Stomach (tissue), 9 donors: ENCODE results near the gene CPN2. TPM values are rescaled to one million over a fixed set of nuclear protein-coding genes. Genes with fewer than 3 reads are reported as not detected.

Experiments used
- DNase-seq, 2 donors: peaks; one replicate each; pipeline versions ENCODE4 v3.0.0 to v3.0.0-alpha.2; 2013 to 2019
- H3K27ac ChIP-seq, 5 donors: fragments of 200-600 bp in 4 of 5; sonication (generic) in 4 of 5; one replicate each; pipeline ENCODE4 v1.5.1; 2013 to 2019; ENCODE audit warnings: mild to moderate bottlenecking in 1 of 5, moderate library complexity in 1 of 5
- H3K27me3 ChIP-seq, 3 donors: fragments of 200-600 bp; sonication (generic); one replicate each; pipeline ENCODE4 v1.5.1; 2017 to 2019; ENCODE audit warnings: mixed run types in 1 of 3
- H3K36me3 ChIP-seq, 4 donors: fragments of 200-600 bp; sonication (generic); 1 replicate in 3 of 4; 2 replicates in 1 of 4; pipeline ENCODE4 v1.5.1; 2016 to 2019
- H3K4me1 ChIP-seq, 4 donors: fragments of 200-600 bp; sonication (generic); one replicate each; pipeline ENCODE4 v1.5.1; 2016 to 2019
- H3K4me3 ChIP-seq, 4 donors: fragments of 200-600 bp; sonication (generic) in 3 of 4; one replicate each; pipeline ENCODE4 v1.5.1; 2016 to 2019; ENCODE audit warnings: mild to moderate bottlenecking in 1 of 4
- H3K9me3 ChIP-seq, 4 donors: fragments of 200-600 bp; sonication (generic); one replicate each; pipeline ENCODE4 v1.5.1; 2016 to 2019
- CTCF ChIP-seq, 7 experiments: fragments of 450-650 bp in 4 of 7; fragments of 200-600 bp in 3 of 7; sonication (generic) in 3 of 7; IDR thresholded peaks; one replicate each; pipeline ENCODE4 v1.5.1; 2016 to 2019; ENCODE audit warnings: antibody characterized with exemption in 7 of 7, control low read depth in 2 of 7, mild to moderate bottlenecking in 1 of 7
- EP300 ChIP-seq: sonication (generic); formaldehyde crosslinking; IDR thresholded peaks from one replicate; pipeline ENCODE4 v1.6.1; 2017; ENCODE audit warnings: antibody characterized with exemption
- POLR2A ChIP-seq, 4 donors: fragments of 450-650 bp; IDR thresholded peaks; one replicate each; pipeline ENCODE4 v1.6.1; 2016; ENCODE audit warnings: antibody characterized with exemption in 4 of 4, control low read depth in 2 of 4, mild to moderate bottlenecking in 1 of 4, moderate library complexity in 1 of 4
- POLR2AphosphoS5 ChIP-seq, 3 donors: sonication (generic); formaldehyde crosslinking; IDR thresholded peaks; one replicate each; pipeline ENCODE4 v1.6.1; 2016; ENCODE audit warnings: antibody characterized with exemption in 3 of 3
- WGBS, 5 donors: extraction: QIAGEN DNeasy Blood & Tissue Kit in 3 of 5; methylation state at CpG; one replicate each; pipeline versions ENCODE4 v1.1.5 to v1.1.7; 2013 to 2018; 5-methylcytosine and 5-hydroxymethylcytosine counted together
- intact Hi-C: fragments of 100-400 bp; cut with DNase I; formaldehyde crosslinking; loops from one replicate; pipeline ENCODE4 v1.15.1; 2023; ENCODE audit warnings: low total_unique reads
- polyA plus RNA-seq, 3 donors: library from polyadenylated mRNA; stranded (reverse); fragments of 200-250 nt; gene quantifications; one replicate each; pipeline ENCODE4 v1.2.3, GENCODE V29; 2013
- total RNA-seq, 5 donors: library from RNA; depleted of rRNA; stranded (reverse); fragments of >200 nt; gene quantifications; one replicate each; pipeline versions ENCODE4 v1.1.0 to v1.2.3, GENCODE V29; 2014 to 2016
- donor health status: healthy with polysubstance abuse.
- donor health status: Bipolar disorder and iron deficiency.
- donor health status: healthy.

The CPN2 gene
- total and polyA plus RNA-seq, 8 donors, result not detected

- no peak for TF ChIP-seq POLR2A (IDR thresholded peaks at IDR 0.05)
- TF ChIP-seq POLR2AphosphoS5 (IDR thresholded peaks at IDR 0.05), result no peak
- TF ChIP-seq CTCF (IDR thresholded peaks at IDR 0.05), result no peak
- TF ChIP-seq EP300, result no peak
- WGBS, 5 donors, result 75 to 87% (median 81%) methylated on average over 9 of the region's 9 CpGs
- intact Hi-C loops, result loop anchor here (5.0 kb wide), 1 partner anchor 68 kb away; no protein-coding TSS in a partner anchor
- Histone ChIP-seq H3K36me3 (no peaks in the 10 kb centered on the region), H3K27ac (no peak overlapping the region), H3K9me3 (no peaks in the 10 kb centered on the region), H3K4me3 (no peak overlapping the region), H3K4me1 (no peaks in the 10 kb centered on the region), H3K27me3 (peaks cover 0 to 13% (median 0%) of the 10 kb centered on the region in 3 donors)
- no peak for DNase-seq
These were observed 11.8 kb downstream of the CPN2 start for GRCh38 chr3:194339356-194339755.

- H3K27ac ChIP-seq, result no peak overlapping the region
- H3K9me3 ChIP-seq, result no peaks in the 10 kb centered on the region
- H3K4me3 ChIP-seq, result no peak overlapping the region
- WGBS, 5 donors, result 75 to 88% (median 83%) methylated on average over 13 of the region's 13 CpGs
- no peak for DNase-seq
- intact Hi-C loops, result loop anchor here (5.0 kb wide), 1 partner anchor 69 kb away; no protein-coding TSS in a partner anchor
- H3K27me3 ChIP-seq, result peaks cover 0 to 20% (median 5%) of the 10 kb centered on the region in 3 donors
- H3K36me3 ChIP-seq, result no peaks in the 10 kb centered on the region
- peaks cover 4 to 11% (median 9%) of the 10 kb centered on the region in 4 donors for H3K4me1 ChIP-seq
- no peak for TF ChIP-seq EP300
- no peak for TF ChIP-seq POLR2A (IDR thresholded peaks at IDR 0.05)
- TF ChIP-seq POLR2AphosphoS5 (IDR thresholded peaks at IDR 0.05), result no peak
- no peak for TF ChIP-seq CTCF (IDR thresholded peaks at IDR 0.05)
These were observed 13.0 kb downstream of the CPN2 start for GRCh38 chr3:194337965-194338753.

GRCh38 chr3:194336601-194337355 is 14.3 kb downstream of the CPN2 start:
- Histone ChIP-seq H3K27ac (no peak overlapping the region), H3K4me1 (peaks cover 4 to 12% (median 10%) of the 10 kb centered on the region in 4 donors), H3K36me3 (no peaks in the 10 kb centered on the region), H3K27me3 (peaks cover 0 to 34% (median 10%) of the 10 kb centered on the region in 3 donors), H3K4me3 (no peak overlapping the region), H3K9me3 (no peaks in the 10 kb centered on the region)
- TF ChIP-seq POLR2A (IDR thresholded peaks at IDR 0.05), result no peak
- no peak for TF ChIP-seq CTCF (IDR thresholded peaks at IDR 0.05)
- no peak for TF ChIP-seq POLR2AphosphoS5 (IDR thresholded peaks at IDR 0.05)
- no peak for TF ChIP-seq EP300
- no peak for DNase-seq
- 82 to 85% (median 83%) methylated on average over 17 of the region's 17 CpGs for WGBS, 5 donors
- intact Hi-C loops, result loop anchor here (5.0 kb wide), 1 partner anchor 71 kb away; no protein-coding TSS in a partner anchor

- DNase-seq, result no peak
- H3K4me1 ChIP-seq, result peaks cover 4 to 17% (median 15%) of the 10 kb centered on the region in 4 donors
- no peaks in the 10 kb centered on the region for H3K9me3 ChIP-seq
- WGBS, 5 donors, result 30 to 33% (median 31%) methylated on average over 14 to 15 of the region's 15 CpGs
- intact Hi-C loops, result no loop called here
- H3K36me3 ChIP-seq, result no peaks in the 10 kb centered on the region
- TF ChIP-seq EP300 (no peak), POLR2AphosphoS5 (IDR thresholded peaks at IDR 0.05) (no peak), POLR2A (IDR thresholded peaks at IDR 0.05) (no peak), CTCF (IDR thresholded peaks at IDR 0.05) (no peak)
- peak overlapping the region; percentile 38 to 59 (median 46) for H3K4me3 ChIP-seq
- H3K27me3 ChIP-seq, result peaks cover 0 to 37% (median 10%) of the 10 kb centered on the region in 3 donors
- H3K27ac ChIP-seq, result no peak overlapping the region
These were observed 17.2 kb downstream of the CPN2 start for GRCh38 chr3:194333981-194334320.
